Stimulated activated CD8-positive, alpha-beta memory T cell treated with anti-CD3 and anti-CD28 coated beads, Interleukin-2, amount 100 ng/mL, for 1 hour (primary cell): ENCODE data around the gene KRT32.
"Not testable (repeated sequence)": the region's sequence is repeated elsewhere in the genome, so short reads cannot be mapped to it uniquely, and the experiment has no call there.

Experiments used
- DNase-seq, 2 donors: peaks; one replicate each; pipeline ENCODE4 v3.0.0-alpha.2; 2020; ENCODE audit warnings: low read depth in 2 of 2

Gene KRT32

GRCh38 chr17:41429667-41430066 is 37.5 kb downstream of the KRT32 start:
- DNase-seq: no peak

GRCh38 chr17:41428591-41429291 is 38.4 kb downstream of the KRT32 start:
- DNase-seq: no peak

- no peak for DNase-seq
Observed at GRCh38 chr17:41424111-41424635, 43.0 kb downstream of the KRT32 start, which contains the start of gene KRT37. Gene KRT37, minus strand, starts transcription at chr17:41424585. Its CDS starts 62 bp downstream, at chr17:41424523.

GRCh38 chr17:41422586-41422985 is 44.6 kb downstream of the KRT32 start:
- DNase-seq: not testable (repeated sequence)

- no peak for DNase-seq
Observed at GRCh38 chr17:41421617-41422016, 45.6 kb downstream of the KRT32 start.

- DNase-seq: no peak
Observed at GRCh38 chr17:41421116-41421515, 46.1 kb downstream of the KRT32 start.

- DNase-seq: no peak
Observed at GRCh38 chr17:41420134-41420533, 47.1 kb downstream of the KRT32 start.

- no peak for DNase-seq
Observed at GRCh38 chr17:41419716-41420115, 47.5 kb downstream of the KRT32 start.

GRCh38 chr17:41418116-41418860 is 48.9 kb downstream of the KRT32 start:
- DNase-seq: no peak

- no peak for DNase-seq
Observed at GRCh38 chr17:41417576-41418015, 49.6 kb downstream of the KRT32 start.

- no peak for DNase-seq
Observed at GRCh38 chr17:41417127-41417526, 50.1 kb downstream of the KRT32 start.

- DNase-seq: no peak
Observed at GRCh38 chr17:41416479-41416878, 50.7 kb downstream of the KRT32 start.

- DNase-seq: no peak
Observed at GRCh38 chr17:41415833-41416335, 51.3 kb downstream of the KRT32 start.

GRCh38 chr17:41415411-41415810 is 51.8 kb downstream of the KRT32 start:
- no peak for DNase-seq

- no peak for DNase-seq
Observed at GRCh38 chr17:41413982-41414381, 53.2 kb downstream of the KRT32 start.

GRCh38 chr17:41413353-41413957 is 53.7 kb downstream of the KRT32 start:
- DNase-seq: no peak

GRCh38 chr17:41411072-41411840 is 55.9 kb downstream of the KRT32 start:
- no peak for DNase-seq
